Testis (tissue), 2 donors: ENCODE data around the gene SIGLEC10.

Experiments used
- CTCF ChIP-seq, 3 experiments: fragments of 450-650 bp in 2 of 3; fragments of 200-600 bp in 1 of 3; sonication (generic) in 1 of 3; IDR thresholded peaks; one replicate each; pipeline ENCODE4 v1.5.1; 2016 to 2019; ENCODE audit warnings: antibody characterized with exemption in 3 of 3, mild to moderate bottlenecking in 2 of 3, moderate library complexity in 1 of 3
- POLR2A ChIP-seq: fragments of 450-650 bp; IDR thresholded peaks from one replicate; pipeline ENCODE4 v1.6.1; 2017; ENCODE audit warnings: antibody characterized with exemption, mild to moderate bottlenecking, moderate library complexity

GRCh38 chr19:51407511-51408131, 9.8 kb downstream of the SIGLEC10 start:
- peak; percentile 15 to 48 (median 24) for TF ChIP-seq CTCF (IDR thresholded peaks at IDR 0.05)
- TF ChIP-seq POLR2A = no peak
